SU-DHL-6 (cell line): ENCODE measurements around the gene CLMP.

Experiments
- H2AFZ ChIP-seq: fragments of 200-600 bp; sonication (generic); 2 replicates; pipeline ENCODE4 v1.6.1; 2014; ENCODE audit warnings: low read depth, mild to moderate bottlenecking, moderate library complexity, mixed read lengths, antibody characterized with exemption, low read length; ENCODE audit not compliant: severe bottlenecking
- H3F3A ChIP-seq: fragments of 200-600 bp; shearing (Covaris generic); 2 replicates; pipeline ENCODE4 v1.6.0; 2016; ENCODE audit warnings: antibody characterized with exemption, mild to moderate bottlenecking; ENCODE audit not compliant: insufficient read depth
- H3K27ac ChIP-seq: fragments of 200-600 bp; sonication (generic); 2 replicates; pipeline ENCODE4 v1.5.1; 2016; ENCODE audit warnings: low read depth, mild to moderate bottlenecking, low read length, moderate library complexity, mixed read lengths
- H3K27me3 ChIP-seq: fragments of 200-600 bp; sonication (generic), shearing (Covaris generic); 2 replicates; pipeline ENCODE4 v1.6.0; 2014; ENCODE audit warnings: mild to moderate bottlenecking, low read length
- H3K36me3 ChIP-seq: fragments of 200-600 bp; sonication (generic); 2 replicates; pipeline ENCODE4 v1.6.1; 2014; ENCODE audit warnings: mild to moderate bottlenecking, low read length, mixed read lengths
- H3K4me2 ChIP-seq: fragments of 300-600, 200-600 bp; shearing (Covaris generic), sonication (generic); 2 replicates; pipeline ENCODE4 v1.6.0; 2014; ENCODE audit warnings: low read length, low read depth, mild to moderate bottlenecking; ENCODE audit not compliant: poor library complexity, severe bottlenecking
- H3K4me3 ChIP-seq: fragments of 200-600 bp; sonication (generic); 2 replicates; pipeline ENCODE4 v1.5.1; 2014; ENCODE audit warnings: antibody characterized with exemption, low read length, mild to moderate bottlenecking, mixed read lengths; ENCODE audit not compliant: insufficient read depth, poor library complexity, severe bottlenecking
- H3K79me2 ChIP-seq: fragments of 200-600 bp; sonication (generic); 2 replicates; pipeline ENCODE4 v1.6.1; 2014; ENCODE audit warnings: mild to moderate bottlenecking, low read length, moderate library complexity; ENCODE audit not compliant: insufficient read depth
- H3K9ac ChIP-seq: fragments of 200-600 bp; sonication (generic); 2 replicates; pipeline ENCODE4 v1.7.0; 2014; ENCODE audit warnings: mild to moderate bottlenecking, low read length
- H3K9me2 ChIP-seq: fragments of 200-600 bp; sonication (generic); replicated peaks from 2 replicates; pipeline ENCODE4 v1.6.1; 2014; ENCODE audit warnings: low read length; ENCODE audit not compliant: insufficient read depth
- H3K9me3 ChIP-seq: fragments of 200-600 bp; sonication (generic); 2 replicates; pipeline ENCODE4 v1.6.1; 2014; ENCODE audit warnings: low read length, mixed read lengths; ENCODE audit not compliant: insufficient read depth
- H4K20me1 ChIP-seq: fragments of 200-600 bp; sonication (generic); 2 replicates; pipeline ENCODE4 v1.6.1; 2014; ENCODE audit warnings: low read depth, mild to moderate bottlenecking, antibody characterized with exemption, low read length, moderate library complexity, mixed read lengths
- CTCF ChIP-seq: fragments of 200-600 bp; sonication (generic); IDR thresholded peaks from one replicate; pipeline ENCODE4 v1.5.1; 2017; ENCODE audit warnings: antibody characterized with exemption, mild to moderate bottlenecking, low read length, moderate library complexity; ENCODE audit not compliant: insufficient read depth, poor library complexity, severe bottlenecking
- EZH2phosphoT487 ChIP-seq: fragments of 200-600 bp; sonication (generic), shearing (Covaris generic); conservative IDR thresholded peaks from 2 replicates; pipeline ENCODE4 v1.6.1; 2018; ENCODE audit warnings: mild to moderate bottlenecking, antibody characterized with exemption, low read length, moderate library complexity, mixed read lengths

CLMP gene

DNA sequence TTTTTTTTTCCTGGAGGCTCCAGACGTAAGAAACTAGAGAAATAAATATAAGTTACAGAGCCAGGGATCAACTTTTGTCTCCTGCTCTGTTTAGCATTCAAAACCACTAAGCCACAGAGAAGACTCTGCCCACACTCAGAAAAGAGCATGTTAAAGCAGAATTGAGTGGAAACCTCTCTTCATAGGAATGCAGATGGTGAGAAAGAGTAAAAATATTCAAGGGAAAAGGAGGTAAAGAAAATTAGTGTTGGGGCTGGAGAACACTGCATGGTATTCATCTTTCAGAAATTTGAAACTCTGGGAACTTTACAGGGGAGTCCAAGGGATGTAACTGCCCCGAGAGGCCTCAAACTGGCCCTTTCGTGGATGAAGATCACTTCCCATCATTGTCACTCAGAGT is 65.1 kb downstream of the CLMP start:
- Histone ChIP-seq H3K79me2 (no peaks in the 10 kb centered on the region), H3K27ac (no peak overlapping the region), H3F3A (no peaks in the 10 kb centered on the region), H3K9ac (no peak overlapping the region), H4K20me1 (no peaks in the 10 kb centered on the region), H2AFZ (no peak overlapping the region), H3K4me2 (no peak overlapping the region), H3K36me3 (no peaks in the 10 kb centered on the region), H3K27me3 (0 out of 2 replicates have a peak, but pooled peaks cover 3% of the 10 kb centered on the region), H3K9me3 (no peaks in the 10 kb centered on the region), H3K4me3 (no peak overlapping the region), H3K9me2 (no peaks in the 10 kb centered on the region)
- no peak for TF ChIP-seq CTCF
- TF ChIP-seq EZH2phosphoT487 = no peak

DNA sequence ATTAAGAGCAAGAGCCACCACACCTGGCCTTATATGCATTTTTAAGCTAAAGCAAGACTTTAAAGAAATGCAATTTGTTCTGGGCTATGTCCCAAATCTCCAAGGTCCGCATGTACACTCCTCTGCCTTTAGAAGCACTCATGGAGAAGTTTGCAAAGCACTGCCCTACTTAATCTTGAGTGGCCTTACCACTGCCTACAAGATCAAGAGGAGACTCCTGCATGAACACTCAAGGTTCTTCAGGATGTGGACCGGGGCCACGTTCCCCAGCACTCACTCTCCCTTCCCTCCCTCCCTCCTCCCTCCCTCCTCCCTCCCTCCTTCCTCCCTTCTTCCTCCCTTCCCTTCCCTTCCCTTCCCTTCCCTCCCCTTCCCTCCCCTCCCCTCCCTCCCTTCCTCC is 69.9 kb downstream of the CLMP start:
- Histone ChIP-seq H3K79me2 (no peaks in the 10 kb centered on the region), H4K20me1 (no peaks in the 10 kb centered on the region), H3K36me3 (no peaks in the 10 kb centered on the region), H3K27me3 (0 out of 2 replicates have a peak, but pooled peaks cover 3% of the 10 kb centered on the region), H3K4me3 (no peak overlapping the region), H3K9me3 (no peaks in the 10 kb centered on the region), H3K9ac (no peak overlapping the region), H3K27ac (no peak overlapping the region), H3K9me2 (no peaks in the 10 kb centered on the region), H2AFZ (no peak overlapping the region), H3K4me2 (no peak overlapping the region), H3F3A (no peaks in the 10 kb centered on the region)
- TF ChIP-seq CTCF (no peak), EZH2phosphoT487 (no peak)

DNA sequence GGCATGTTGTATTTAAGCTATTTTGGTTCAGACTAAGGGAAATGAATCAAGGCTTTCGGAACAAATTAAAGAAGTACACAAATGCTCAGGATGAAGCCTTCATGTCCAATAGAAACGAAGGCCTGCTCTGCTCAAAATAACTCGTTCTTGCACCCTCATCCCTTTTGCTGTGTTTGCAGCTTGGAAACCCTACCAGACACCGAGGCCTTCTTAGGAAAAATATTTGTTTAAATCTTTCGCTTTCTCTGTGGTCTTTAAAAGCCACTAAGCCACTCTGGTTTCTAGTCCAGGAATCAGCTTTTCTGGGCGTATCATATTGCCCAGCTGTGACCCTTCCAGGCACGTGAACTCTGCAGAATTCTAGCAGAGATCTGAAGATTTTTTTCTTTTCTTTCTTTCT is 72.2 kb downstream of the CLMP start:
- H3K27me3 ChIP-seq = no peaks in the 10 kb centered on the region
- H3K9ac ChIP-seq = no peak overlapping the region
- H3K79me2 ChIP-seq = no peaks in the 10 kb centered on the region
- H3K27ac ChIP-seq = no peak overlapping the region
- no peak overlapping the region for H3K4me3 ChIP-seq
- no peak overlapping the region for H3K4me2 ChIP-seq
- H3K9me2 ChIP-seq = no peaks in the 10 kb centered on the region
- H3K36me3 ChIP-seq = no peaks in the 10 kb centered on the region
- H3F3A ChIP-seq = no peaks in the 10 kb centered on the region
- no peak for TF ChIP-seq CTCF
- TF ChIP-seq EZH2phosphoT487 = no peak
- no peak overlapping the region for H2AFZ ChIP-seq
- no peaks in the 10 kb centered on the region for H4K20me1 ChIP-seq
- H3K9me3 ChIP-seq = no peaks in the 10 kb centered on the region
